ENCODE measurements around the gene LUZP1. TPM values are rescaled to one million over a fixed set of nuclear protein-coding genes. Genes with fewer than 3 reads are reported as not detected.

Gene LUZP1
- polyA plus RNA-seq, 1 of the 3 experiments (the other 2 are of a cell fraction), result 8.9 TPM

- peaks cover 54% of the 10 kb centered on the region for H3F3A ChIP-seq (replicated peaks; ENCODE audit: insufficient read depth)
- peaks cover 25% of the 10 kb centered on the region for H4K20me1 ChIP-seq (ENCODE audit: insufficient read depth)
- H3K27ac ChIP-seq (ENCODE audit: low read depth in 2 of 2, low read length in 1 of 2), result peak overlapping the region in 1 of 2 experiments; percentile 82; a peak in 2 of 4 replicates
- no peak for DNase-seq
- ChIA-PET CTCF (interaction anchor here (1.3 to 13.1 kb wide), 6 partner anchors 76 to 114 kb away, joined by 3 to 419 read pairs (median 8); no protein-coding TSS in a partner anchor), POLR2A (no interaction called here)
- H2AFZ ChIP-seq (ENCODE audit: low read depth), result no peak overlapping the region
- peak overlapping the region; percentile 45 for H3K4me2 ChIP-seq
- H3K9me3 ChIP-seq, result no peaks in the 10 kb centered on the region
- H3K4me1 ChIP-seq (ENCODE audit: control insufficient read depth in 1 of 2, insufficient read depth in 2 of 2, low read depth in 1 of 2, low read length in 1 of 2), result peaks cover 9 to 46% of the 10 kb centered on the region in 2 experiments
- H3K4me3 ChIP-seq (ENCODE audit: low read depth in 2 of 2, low read length in 1 of 2), result peak overlapping the region in 1 of 2 experiments; percentile 11; a peak in 1 of 4 replicates
- no peak overlapping the region; the same call in 1 of the 2 replicates for H3K9ac ChIP-seq
- no peaks in the 10 kb centered on the region for H3K27me3 ChIP-seq (ENCODE audit: insufficient read depth)
- peaks cover 60% of the 10 kb centered on the region for H3K79me2 ChIP-seq (ENCODE audit: insufficient read depth)
- TF ChIP-seq SIN3A (IDR thresholded peaks at IDR 0.05; ENCODE audit: borderline replicate concordance, low read depth, low read length) (no peak), RAD21 (IDR thresholded peaks at IDR 0.05; ENCODE audit: low read length) (no peak), USF1 (IDR thresholded peaks at IDR 0.05; ENCODE audit: borderline replicate concordance, low read depth) (no peak), NRF1 (IDR thresholded peaks at IDR 0.05; ENCODE audit: low read depth, low read length) (no peak), EZH2phosphoT487 (IDR thresholded peaks at IDR 0.05; ENCODE audit: borderline replicate concordance, low read depth) (no peak), EP300 (IDR thresholded peaks at IDR 0.05; ENCODE audit: borderline replicate concordance in 1 of 2, low read depth in 1 of 2, low read length in 1 of 2) (no peak), RFX5 (IDR thresholded peaks at IDR 0.05; ENCODE audit: low read length) (no peak), FOXM1 (IDR thresholded peaks at IDR 0.05; ENCODE audit: low read depth) (no peak), JUND (IDR thresholded peaks at IDR 0.05) (no peak), MXI1 (IDR thresholded peaks at IDR 0.05; ENCODE audit: low read depth, low read length) (no peak), POLR2AphosphoS5 (IDR thresholded peaks at IDR 0.05; ENCODE audit: low read depth, low read length) (no peak), SMC3 (IDR thresholded peaks at IDR 0.05; ENCODE audit: low read depth, low read length) (no peak), TCF12 (IDR thresholded peaks at IDR 0.05) (no peak), GATA2 (CRISPR knock-in tag; IDR thresholded peaks at IDR 0.05) (no peak)
- TF ChIP-seq, protein P1, sequence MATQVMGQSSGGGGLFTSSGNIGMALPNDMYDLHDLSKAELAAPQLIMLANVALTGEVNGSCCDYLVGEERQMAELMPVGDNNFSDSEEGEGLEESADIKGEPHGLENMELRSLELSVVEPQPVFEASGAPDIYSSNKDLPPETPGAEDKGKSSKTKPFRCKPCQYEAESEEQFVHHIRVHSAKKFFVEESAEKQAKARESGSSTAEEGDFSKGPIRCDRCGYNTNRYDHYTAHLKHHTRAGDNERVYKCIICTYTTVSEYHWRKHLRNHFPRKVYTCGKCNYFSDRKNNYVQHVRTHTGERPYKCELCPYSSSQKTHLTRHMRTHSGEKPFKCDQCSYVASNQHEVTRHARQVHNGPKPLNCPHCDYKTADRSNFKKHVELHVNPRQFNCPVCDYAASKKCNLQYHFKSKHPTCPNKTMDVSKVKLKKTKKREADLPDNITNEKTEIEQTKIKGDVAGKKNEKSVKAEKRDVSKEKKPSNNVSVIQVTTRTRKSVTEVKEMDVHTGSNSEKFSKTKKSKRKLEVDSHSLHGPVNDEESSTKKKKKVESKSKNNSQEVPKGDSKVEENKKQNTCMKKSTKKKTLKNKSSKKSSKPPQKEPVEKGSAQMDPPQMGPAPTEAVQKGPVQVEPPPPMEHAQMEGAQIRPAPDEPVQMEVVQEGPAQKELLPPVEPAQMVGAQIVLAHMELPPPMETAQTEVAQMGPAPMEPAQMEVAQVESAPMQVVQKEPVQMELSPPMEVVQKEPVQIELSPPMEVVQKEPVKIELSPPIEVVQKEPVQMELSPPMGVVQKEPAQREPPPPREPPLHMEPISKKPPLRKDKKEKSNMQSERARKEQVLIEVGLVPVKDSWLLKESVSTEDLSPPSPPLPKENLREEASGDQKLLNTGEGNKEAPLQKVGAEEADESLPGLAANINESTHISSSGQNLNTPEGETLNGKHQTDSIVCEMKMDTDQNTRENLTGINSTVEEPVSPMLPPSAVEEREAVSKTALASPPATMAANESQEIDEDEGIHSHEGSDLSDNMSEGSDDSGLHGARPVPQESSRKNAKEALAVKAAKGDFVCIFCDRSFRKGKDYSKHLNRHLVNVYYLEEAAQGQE (IDR thresholded peaks at IDR 0.05; ENCODE audit: low read depth, low read length), result no peak
- TF ChIP-seq, protein P2, sequence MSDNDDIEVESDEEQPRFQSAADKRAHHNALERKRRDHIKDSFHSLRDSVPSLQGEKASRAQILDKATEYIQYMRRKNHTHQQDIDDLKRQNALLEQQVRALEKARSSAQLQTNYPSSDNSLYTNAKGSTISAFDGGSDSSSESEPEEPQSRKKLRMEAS (IDR thresholded peaks at IDR 0.05; ENCODE audit: low read depth), result no peak
- TF ChIP-seq, protein P3, sequence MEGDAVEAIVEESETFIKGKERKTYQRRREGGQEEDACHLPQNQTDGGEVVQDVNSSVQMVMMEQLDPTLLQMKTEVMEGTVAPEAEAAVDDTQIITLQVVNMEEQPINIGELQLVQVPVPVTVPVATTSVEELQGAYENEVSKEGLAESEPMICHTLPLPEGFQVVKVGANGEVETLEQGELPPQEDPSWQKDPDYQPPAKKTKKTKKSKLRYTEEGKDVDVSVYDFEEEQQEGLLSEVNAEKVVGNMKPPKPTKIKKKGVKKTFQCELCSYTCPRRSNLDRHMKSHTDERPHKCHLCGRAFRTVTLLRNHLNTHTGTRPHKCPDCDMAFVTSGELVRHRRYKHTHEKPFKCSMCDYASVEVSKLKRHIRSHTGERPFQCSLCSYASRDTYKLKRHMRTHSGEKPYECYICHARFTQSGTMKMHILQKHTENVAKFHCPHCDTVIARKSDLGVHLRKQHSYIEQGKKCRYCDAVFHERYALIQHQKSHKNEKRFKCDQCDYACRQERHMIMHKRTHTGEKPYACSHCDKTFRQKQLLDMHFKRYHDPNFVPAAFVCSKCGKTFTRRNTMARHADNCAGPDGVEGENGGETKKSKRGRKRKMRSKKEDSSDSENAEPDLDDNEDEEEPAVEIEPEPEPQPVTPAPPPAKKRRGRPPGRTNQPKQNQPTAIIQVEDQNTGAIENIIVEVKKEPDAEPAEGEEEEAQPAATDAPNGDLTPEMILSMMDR (IDR thresholded peaks at IDR 0.05), result no peak
- TF ChIP-seq, protein P4, sequence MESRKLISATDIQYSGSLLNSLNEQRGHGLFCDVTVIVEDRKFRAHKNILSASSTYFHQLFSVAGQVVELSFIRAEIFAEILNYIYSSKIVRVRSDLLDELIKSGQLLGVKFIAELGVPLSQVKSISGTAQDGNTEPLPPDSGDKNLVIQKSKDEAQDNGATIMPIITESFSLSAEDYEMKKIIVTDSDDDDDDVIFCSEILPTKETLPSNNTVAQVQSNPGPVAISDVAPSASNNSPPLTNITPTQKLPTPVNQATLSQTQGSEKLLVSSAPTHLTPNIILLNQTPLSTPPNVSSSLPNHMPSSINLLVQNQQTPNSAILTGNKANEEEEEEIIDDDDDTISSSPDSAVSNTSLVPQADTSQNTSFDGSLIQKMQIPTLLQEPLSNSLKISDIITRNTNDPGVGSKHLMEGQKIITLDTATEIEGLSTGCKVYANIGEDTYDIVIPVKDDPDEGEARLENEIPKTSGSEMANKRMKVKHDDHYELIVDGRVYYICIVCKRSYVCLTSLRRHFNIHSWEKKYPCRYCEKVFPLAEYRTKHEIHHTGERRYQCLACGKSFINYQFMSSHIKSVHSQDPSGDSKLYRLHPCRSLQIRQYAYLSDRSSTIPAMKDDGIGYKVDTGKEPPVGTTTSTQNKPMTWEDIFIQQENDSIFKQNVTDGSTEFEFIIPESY (IDR thresholded peaks at IDR 0.05; ENCODE audit: borderline replicate concordance, low read depth), result no peak
- no peaks in the 10 kb centered on the region for H3K9me2 ChIP-seq
- H3K36me3 ChIP-seq (replicated peaks in 1 of 2; ENCODE audit: control insufficient read depth in 1 of 2, insufficient read depth in 2 of 2, low read length in 1 of 2), result peaks cover 2 to 27% of the 10 kb centered on the region in 2 experiments
- WGBS (ENCODE audit: low lambda C conversion rate), result 79% methylated on average over 2 of the region's 2 CpGs
Observed at GRCh38 chr1:23101887-23102286, 66.8 kb downstream of the LUZP1 start.
